K562 (cell line): ENCODE results near the gene RETREG1.

Experiments
- GATAD2B ChIP-seq: fragments of 450-650 bp; IDR thresholded peaks from 2 replicates; pipeline ENCODE4 v1.6.1; 2017; ENCODE audit warnings: mild to moderate bottlenecking, borderline replicate concordance
- JUN ChIP-seq, 2 experiments: sonication (generic) in 1 of 2; formaldehyde crosslinking in 1 of 2; IDR thresholded peaks; 2 replicates each; pipeline versions ENCODE4 v1.6.1 to v1.8.0; 2012 to 2022; ENCODE audit warnings: borderline replicate concordance in 2 of 2, mild to moderate bottlenecking in 2 of 2, improper control_type of control experiment in 1 of 2, low read depth in 1 of 2, low read length in 1 of 2, missing genetic modification reagents in 1 of 2
- NFE2 ChIP-seq: IDR thresholded peaks from 2 replicates; pipeline ENCODE4 v1.6.1; 2014; ENCODE audit warnings: antibody characterized with exemption, low read depth
- SIN3A ChIP-seq, 2 experiments: fragments of 150-350 bp in 1 of 2; IDR thresholded peaks; 2 replicates each; pipeline ENCODE4 v1.6.1; 2011 to 2016; ENCODE audit warnings: borderline replicate concordance in 2 of 2, low read depth in 2 of 2, low read length in 2 of 2, mild to moderate bottlenecking in 2 of 2, moderate library complexity in 2 of 2; ENCODE audit not compliant: control insufficient read depth in 1 of 2
- ZC3H11A ChIP-seq: IDR thresholded peaks from 2 replicates; pipeline ENCODE4 v1.6.1; 2012; ENCODE audit warnings: low read depth, low read length, improper control_type of control experiment
- TF ChIP-seq, protein P1 (sequence below): sonication (generic); formaldehyde crosslinking; IDR thresholded peaks from 2 replicates; pipeline ENCODE4 v1.8.1; 2023; ENCODE audit warnings: mild to moderate bottlenecking, missing genetic modification reagents, moderate library complexity
- TF ChIP-seq, protein P2 (sequence below), 3 experiments: IDR thresholded peaks in 2 of 3; conservative IDR thresholded peaks in 1 of 3; 2 replicates each; pipeline ENCODE4 v1.5.1; 2011 to 2012; ENCODE audit warnings: low read length in 3 of 3, mild to moderate bottlenecking in 3 of 3, control low read depth in 2 of 3, improper control_type of control experiment in 1 of 3, inconsistent platforms in 1 of 3, low read depth in 1 of 3, mixed read lengths in 1 of 3, moderate library complexity in 1 of 3; ENCODE audit not compliant: insufficient read depth in 2 of 3

DNA sequence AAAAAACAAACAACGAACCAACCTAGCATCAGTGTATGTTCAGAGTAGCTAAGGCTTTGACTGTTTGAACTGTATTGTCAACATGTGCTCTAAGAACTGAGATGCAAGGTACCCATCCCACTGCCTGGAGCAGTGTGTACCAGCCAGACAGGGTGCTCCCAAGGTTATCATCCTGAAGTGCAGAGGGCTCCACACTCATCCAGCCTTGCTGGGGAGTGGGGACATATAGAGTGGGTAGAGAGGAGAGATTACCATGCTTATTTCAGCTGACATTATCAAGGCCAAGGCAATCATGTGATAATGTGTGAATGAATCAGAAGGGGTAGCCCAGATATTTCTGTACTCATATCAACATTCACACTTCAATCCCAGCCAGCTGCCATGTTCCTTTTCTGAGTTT, 82.5 kb downstream of the RETREG1 start:
- no peak for TF ChIP-seq GATAD2B
- no peak for TF ChIP-seq NFE2
- TF ChIP-seq, protein P1, sequence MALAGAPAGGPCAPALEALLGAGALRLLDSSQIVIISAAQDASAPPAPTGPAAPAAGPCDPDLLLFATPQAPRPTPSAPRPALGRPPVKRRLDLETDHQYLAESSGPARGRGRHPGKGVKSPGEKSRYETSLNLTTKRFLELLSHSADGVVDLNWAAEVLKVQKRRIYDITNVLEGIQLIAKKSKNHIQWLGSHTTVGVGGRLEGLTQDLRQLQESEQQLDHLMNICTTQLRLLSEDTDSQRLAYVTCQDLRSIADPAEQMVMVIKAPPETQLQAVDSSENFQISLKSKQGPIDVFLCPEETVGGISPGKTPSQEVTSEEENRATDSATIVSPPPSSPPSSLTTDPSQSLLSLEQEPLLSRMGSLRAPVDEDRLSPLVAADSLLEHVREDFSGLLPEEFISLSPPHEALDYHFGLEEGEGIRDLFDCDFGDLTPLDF (CRISPR knock-in tag) = no peak
- TF ChIP-seq JUN (IDR thresholded peaks at IDR 0.05; ENCODE audit: borderline replicate concordance, low read depth, low read length) = no peak
- no peak for TF ChIP-seq JUN (CRISPR knock-in tag; IDR thresholded peaks at IDR 0.05; ENCODE audit: borderline replicate concordance)
- TF ChIP-seq, protein P2, sequence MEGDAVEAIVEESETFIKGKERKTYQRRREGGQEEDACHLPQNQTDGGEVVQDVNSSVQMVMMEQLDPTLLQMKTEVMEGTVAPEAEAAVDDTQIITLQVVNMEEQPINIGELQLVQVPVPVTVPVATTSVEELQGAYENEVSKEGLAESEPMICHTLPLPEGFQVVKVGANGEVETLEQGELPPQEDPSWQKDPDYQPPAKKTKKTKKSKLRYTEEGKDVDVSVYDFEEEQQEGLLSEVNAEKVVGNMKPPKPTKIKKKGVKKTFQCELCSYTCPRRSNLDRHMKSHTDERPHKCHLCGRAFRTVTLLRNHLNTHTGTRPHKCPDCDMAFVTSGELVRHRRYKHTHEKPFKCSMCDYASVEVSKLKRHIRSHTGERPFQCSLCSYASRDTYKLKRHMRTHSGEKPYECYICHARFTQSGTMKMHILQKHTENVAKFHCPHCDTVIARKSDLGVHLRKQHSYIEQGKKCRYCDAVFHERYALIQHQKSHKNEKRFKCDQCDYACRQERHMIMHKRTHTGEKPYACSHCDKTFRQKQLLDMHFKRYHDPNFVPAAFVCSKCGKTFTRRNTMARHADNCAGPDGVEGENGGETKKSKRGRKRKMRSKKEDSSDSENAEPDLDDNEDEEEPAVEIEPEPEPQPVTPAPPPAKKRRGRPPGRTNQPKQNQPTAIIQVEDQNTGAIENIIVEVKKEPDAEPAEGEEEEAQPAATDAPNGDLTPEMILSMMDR (IDR thresholded peaks at IDR 0.05 in 2 of 3, conservative IDR thresholded peaks at IDR 0.05 in 1 of 3; ENCODE audit: insufficient read depth in 2 of 3, low read depth in 1 of 3, low read length in 3 of 3) = no peak
- TF ChIP-seq ZC3H11A = no peak
- no peak for TF ChIP-seq SIN3A (IDR thresholded peaks at IDR 0.05; ENCODE audit: borderline replicate concordance in 2 of 2, control insufficient read depth in 1 of 2, low read depth in 2 of 2, low read length in 2 of 2)
